Liver (tissue), 9 donors: ENCODE measurements around the gene HCRTR1. TPM values are rescaled to one million over a fixed set of nuclear protein-coding genes. Genes with fewer than 3 reads are reported as not detected.

Source experiments
- DNase-seq: peaks from one replicate; pipeline ENCODE4 v3.0.0-alpha.2; 2017; ENCODE audit warnings: low spot score
- H3K27ac ChIP-seq, 2 donors: one replicate each; pipeline ENCODE4 v1.7.0; 2013; ENCODE audit warnings: inconsistent platforms in 2 of 2, low read length in 2 of 2, control low read depth in 1 of 2, low read depth in 1 of 2, mild to moderate bottlenecking in 1 of 2
- H3K27me3 ChIP-seq, 4 donors: one replicate each; pipeline versions ENCODE4 v1.6.1 to v1.7.0; 2013; ENCODE audit warnings: low read length in 3 of 4, inconsistent platforms in 1 of 4, mild to moderate bottlenecking in 1 of 4, moderate library complexity in 1 of 4; ENCODE audit not compliant: control insufficient read depth in 4 of 4, insufficient read depth in 4 of 4
- H3K36me3 ChIP-seq, 4 donors: one replicate each; pipeline versions ENCODE4 v1.6.1 to v1.7.0; 2013; ENCODE audit warnings: low read length in 3 of 4, mild to moderate bottlenecking in 3 of 4, low read depth in 1 of 4, moderate library complexity in 1 of 4; ENCODE audit not compliant: control insufficient read depth in 4 of 4, insufficient read depth in 3 of 4
- H3K4me1 ChIP-seq, 4 donors: one replicate each; pipeline versions ENCODE4 v1.6.1 to v1.7.0; 2013; ENCODE audit warnings: low read length in 3 of 4, mild to moderate bottlenecking in 3 of 4, moderate library complexity in 1 of 4; ENCODE audit not compliant: control insufficient read depth in 4 of 4, insufficient read depth in 4 of 4
- H3K4me3 ChIP-seq, 3 donors: one replicate each; pipeline versions ENCODE4 v1.6.1 to v1.7.0; 2013; ENCODE audit warnings: low read length in 3 of 3, control low read depth in 1 of 3, low read depth in 1 of 3, mild to moderate bottlenecking in 1 of 3
- H3K9ac ChIP-seq, 2 donors: one replicate each; pipeline ENCODE4 v1.7.0; 2013; ENCODE audit warnings: low read length in 2 of 2, mild to moderate bottlenecking in 2 of 2, moderate library complexity in 2 of 2, control low read depth in 1 of 2, low read depth in 1 of 2
- H3K9me3 ChIP-seq, 4 donors: one replicate each; pipeline versions ENCODE4 v1.6.1 to v1.7.0; 2013; ENCODE audit warnings: low read length in 3 of 4; ENCODE audit not compliant: control insufficient read depth in 4 of 4
- ATF3 ChIP-seq: IDR thresholded peaks from 2 replicates; pipeline ENCODE4 v1.6.1; 2016; ENCODE audit warnings: antibody characterized with exemption
- CTCF ChIP-seq: fragments of 150-350 bp; IDR thresholded peaks from 2 replicates; pipeline ENCODE4 v1.5.1; 2017; ENCODE audit warnings: improper control_type of control experiment, low read depth, low read length; ENCODE audit not compliant: missing input control
- FOXA1 ChIP-seq: IDR thresholded peaks from 2 replicates; pipeline ENCODE4 v1.6.1; 2016; ENCODE audit warnings: antibody characterized with exemption
- GABPA ChIP-seq, 2 donors: IDR thresholded peaks in 1 of 2; conservative IDR thresholded peaks in 1 of 2; 2 replicates each; pipeline ENCODE4 v1.6.1; 2016; ENCODE audit warnings: antibody characterized with exemption in 2 of 2, mild to moderate bottlenecking in 1 of 2, moderate library complexity in 1 of 2
- HNF4A ChIP-seq, 2 donors: conservative IDR thresholded peaks; 2 replicates each; pipeline ENCODE4 v1.6.1; 2016; ENCODE audit warnings: antibody characterized with exemption in 2 of 2, mild to moderate bottlenecking in 2 of 2
- JUND ChIP-seq, 2 donors: IDR thresholded peaks; 2 replicates each; pipeline ENCODE4 v1.6.1; 2016; ENCODE audit warnings: antibody characterized with exemption in 2 of 2
- NR2F2 ChIP-seq: IDR thresholded peaks from 2 replicates; pipeline ENCODE4 v1.6.1; 2016; ENCODE audit warnings: antibody characterized with exemption
- RXRA ChIP-seq, 2 donors: IDR thresholded peaks; 2 replicates each; pipeline ENCODE4 v1.6.1; 2017 to 2018; ENCODE audit warnings: antibody characterized with exemption in 2 of 2, mild to moderate bottlenecking in 1 of 2
- TAF1 ChIP-seq: conservative IDR thresholded peaks from 2 replicates; pipeline ENCODE4 v1.6.1; 2016; ENCODE audit warnings: antibody characterized with exemption, mild to moderate bottlenecking
- WGBS: extraction: QIAGEN DNeasy Blood & Tissue Kit; methylation state at CpG from one replicate; pipeline ENCODE4 v1.1.7; 2013; 5-methylcytosine and 5-hydroxymethylcytosine counted together
- polyA plus RNA-seq, 2 donors: library from polyadenylated mRNA; stranded (reverse) in 1 of 2; unstranded in 1 of 2; fragments of 200-250 nt in 1 of 2; fragments of >200 nt in 1 of 2; fragmentation: Nextera tagmentation in 1 of 2; extraction: Ambion mirVana in 1 of 2; gene quantifications; one replicate each; pipeline versions ENCODE4 v1.2.1 to v1.2.3, GENCODE V29; 2013 to 2015
- total RNA-seq, 2 donors: library from RNA; depleted of rRNA; stranded (reverse); fragments of >200 nt; gene quantifications; one replicate each; pipeline ENCODE4 v1.2.3, GENCODE V29; 2014
- TF ChIP-seq, protein P1 (sequence below): IDR thresholded peaks from 2 replicates; pipeline ENCODE4 v1.6.1; 2016; ENCODE audit warnings: antibody characterized with exemption
- TF ChIP-seq, protein P2 (sequence below): IDR thresholded peaks from 2 replicates; pipeline ENCODE4 v1.6.1; 2016; ENCODE audit warnings: antibody characterized with exemption, mild to moderate bottlenecking
- TF ChIP-seq, protein P3 (sequence below): IDR thresholded peaks from 2 replicates; pipeline ENCODE4 v1.6.1; 2016; ENCODE audit warnings: antibody characterized with exemption
- donor health status: healthy.
- donor health status: healthy.
- donor health status: healthy.
- donor health status: healthy.
- donor health status: healthy.

HCRTR1 gene
- total and polyA plus RNA-seq, 4 donors: 0.06 TPM; not detected in 3

GRCh38 chr1:31588751-31589515 lies 28.6 kb upstream of the HCRTR1 start:
- H3K36me3 ChIP-seq: no peaks in the 10 kb centered on the region
- H3K4me1 ChIP-seq: peaks cover 0 to 26% (median 12%) of the 10 kb centered on the region in 4 donors
- H3K27ac ChIP-seq: peak overlapping the region; percentile 37 to 51
- no peak for DNase-seq
- peak overlapping the region in 2 of 3 donors; percentile 29 to 43 for H3K4me3 ChIP-seq
- 19% methylated on average over 62 of the region's 62 CpGs for WGBS
- no peaks in the 10 kb centered on the region for H3K27me3 ChIP-seq
- TF ChIP-seq, protein P1, sequence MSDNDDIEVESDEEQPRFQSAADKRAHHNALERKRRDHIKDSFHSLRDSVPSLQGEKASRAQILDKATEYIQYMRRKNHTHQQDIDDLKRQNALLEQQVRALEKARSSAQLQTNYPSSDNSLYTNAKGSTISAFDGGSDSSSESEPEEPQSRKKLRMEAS: no peak
- no peak for TF ChIP-seq NR2F2
- no peak for TF ChIP-seq FOXA1
- no peak for TF ChIP-seq RXRA (IDR thresholded peaks at IDR 0.05)
- TF ChIP-seq, protein P2, sequence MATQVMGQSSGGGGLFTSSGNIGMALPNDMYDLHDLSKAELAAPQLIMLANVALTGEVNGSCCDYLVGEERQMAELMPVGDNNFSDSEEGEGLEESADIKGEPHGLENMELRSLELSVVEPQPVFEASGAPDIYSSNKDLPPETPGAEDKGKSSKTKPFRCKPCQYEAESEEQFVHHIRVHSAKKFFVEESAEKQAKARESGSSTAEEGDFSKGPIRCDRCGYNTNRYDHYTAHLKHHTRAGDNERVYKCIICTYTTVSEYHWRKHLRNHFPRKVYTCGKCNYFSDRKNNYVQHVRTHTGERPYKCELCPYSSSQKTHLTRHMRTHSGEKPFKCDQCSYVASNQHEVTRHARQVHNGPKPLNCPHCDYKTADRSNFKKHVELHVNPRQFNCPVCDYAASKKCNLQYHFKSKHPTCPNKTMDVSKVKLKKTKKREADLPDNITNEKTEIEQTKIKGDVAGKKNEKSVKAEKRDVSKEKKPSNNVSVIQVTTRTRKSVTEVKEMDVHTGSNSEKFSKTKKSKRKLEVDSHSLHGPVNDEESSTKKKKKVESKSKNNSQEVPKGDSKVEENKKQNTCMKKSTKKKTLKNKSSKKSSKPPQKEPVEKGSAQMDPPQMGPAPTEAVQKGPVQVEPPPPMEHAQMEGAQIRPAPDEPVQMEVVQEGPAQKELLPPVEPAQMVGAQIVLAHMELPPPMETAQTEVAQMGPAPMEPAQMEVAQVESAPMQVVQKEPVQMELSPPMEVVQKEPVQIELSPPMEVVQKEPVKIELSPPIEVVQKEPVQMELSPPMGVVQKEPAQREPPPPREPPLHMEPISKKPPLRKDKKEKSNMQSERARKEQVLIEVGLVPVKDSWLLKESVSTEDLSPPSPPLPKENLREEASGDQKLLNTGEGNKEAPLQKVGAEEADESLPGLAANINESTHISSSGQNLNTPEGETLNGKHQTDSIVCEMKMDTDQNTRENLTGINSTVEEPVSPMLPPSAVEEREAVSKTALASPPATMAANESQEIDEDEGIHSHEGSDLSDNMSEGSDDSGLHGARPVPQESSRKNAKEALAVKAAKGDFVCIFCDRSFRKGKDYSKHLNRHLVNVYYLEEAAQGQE: no peak
- TF ChIP-seq TAF1: no peak
- no peak overlapping the region for H3K9ac ChIP-seq
- H3K9me3 ChIP-seq: no peaks in the 10 kb centered on the region

- no peaks in the 10 kb centered on the region for H3K9me3 ChIP-seq
- H3K27ac ChIP-seq: no peak overlapping the region
- DNase-seq: no peak
- no peak overlapping the region for H3K9ac ChIP-seq
- WGBS: 73% methylated on average over 11 of the region's 11 CpGs
- H3K4me3 ChIP-seq: no peak overlapping the region
- no peaks in the 10 kb centered on the region for H3K36me3 ChIP-seq
- H3K4me1 ChIP-seq: peaks cover 0 to 13% (median 9%) of the 10 kb centered on the region in 4 donors
- no peak for TF ChIP-seq RXRA (IDR thresholded peaks at IDR 0.05)
- TF ChIP-seq CTCF: no peak
- TF ChIP-seq JUND (IDR thresholded peaks at IDR 0.05): no peak
- TF ChIP-seq ATF3: no peak
- TF ChIP-seq, protein P3, sequence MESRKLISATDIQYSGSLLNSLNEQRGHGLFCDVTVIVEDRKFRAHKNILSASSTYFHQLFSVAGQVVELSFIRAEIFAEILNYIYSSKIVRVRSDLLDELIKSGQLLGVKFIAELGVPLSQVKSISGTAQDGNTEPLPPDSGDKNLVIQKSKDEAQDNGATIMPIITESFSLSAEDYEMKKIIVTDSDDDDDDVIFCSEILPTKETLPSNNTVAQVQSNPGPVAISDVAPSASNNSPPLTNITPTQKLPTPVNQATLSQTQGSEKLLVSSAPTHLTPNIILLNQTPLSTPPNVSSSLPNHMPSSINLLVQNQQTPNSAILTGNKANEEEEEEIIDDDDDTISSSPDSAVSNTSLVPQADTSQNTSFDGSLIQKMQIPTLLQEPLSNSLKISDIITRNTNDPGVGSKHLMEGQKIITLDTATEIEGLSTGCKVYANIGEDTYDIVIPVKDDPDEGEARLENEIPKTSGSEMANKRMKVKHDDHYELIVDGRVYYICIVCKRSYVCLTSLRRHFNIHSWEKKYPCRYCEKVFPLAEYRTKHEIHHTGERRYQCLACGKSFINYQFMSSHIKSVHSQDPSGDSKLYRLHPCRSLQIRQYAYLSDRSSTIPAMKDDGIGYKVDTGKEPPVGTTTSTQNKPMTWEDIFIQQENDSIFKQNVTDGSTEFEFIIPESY: no peak
- TF ChIP-seq GABPA (IDR thresholded peaks at IDR 0.05 in 1 of 2, conservative IDR thresholded peaks at IDR 0.05 in 1 of 2): no peak
- TF ChIP-seq FOXA1: no peak
- TF ChIP-seq TAF1: no peak
- TF ChIP-seq, protein P1: no peak
- no peak for TF ChIP-seq HNF4A (conservative IDR thresholded peaks at IDR 0.05)
- no peaks in the 10 kb centered on the region for H3K27me3 ChIP-seq
Observed at GRCh38 chr1:31591425-31592093, 25.9 kb upstream of the HCRTR1 start.
